Measurements from ENCODE around the gene PLTP. TPM values are rescaled to one million over a fixed set of nuclear protein-coding genes. Genes with fewer than 3 reads are reported as not detected.
A peak's percentile ranks its signal among the peaks of the same experiment; 100 is the strongest.

The PLTP gene, protein sequence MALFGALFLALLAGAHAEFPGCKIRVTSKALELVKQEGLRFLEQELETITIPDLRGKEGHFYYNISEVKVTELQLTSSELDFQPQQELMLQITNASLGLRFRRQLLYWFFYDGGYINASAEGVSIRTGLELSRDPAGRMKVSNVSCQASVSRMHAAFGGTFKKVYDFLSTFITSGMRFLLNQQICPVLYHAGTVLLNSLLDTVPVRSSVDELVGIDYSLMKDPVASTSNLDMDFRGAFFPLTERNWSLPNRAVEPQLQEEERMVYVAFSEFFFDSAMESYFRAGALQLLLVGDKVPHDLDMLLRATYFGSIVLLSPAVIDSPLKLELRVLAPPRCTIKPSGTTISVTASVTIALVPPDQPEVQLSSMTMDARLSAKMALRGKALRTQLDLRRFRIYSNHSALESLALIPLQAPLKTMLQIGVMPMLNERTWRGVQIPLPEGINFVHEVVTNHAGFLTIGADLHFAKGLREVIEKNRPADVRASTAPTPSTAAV
- total RNA-seq (71.7 and 90.9 TPM in 2 replicates), polyA plus RNA-seq (93.6 and 99.6 TPM in 2 replicates)

DNA sequence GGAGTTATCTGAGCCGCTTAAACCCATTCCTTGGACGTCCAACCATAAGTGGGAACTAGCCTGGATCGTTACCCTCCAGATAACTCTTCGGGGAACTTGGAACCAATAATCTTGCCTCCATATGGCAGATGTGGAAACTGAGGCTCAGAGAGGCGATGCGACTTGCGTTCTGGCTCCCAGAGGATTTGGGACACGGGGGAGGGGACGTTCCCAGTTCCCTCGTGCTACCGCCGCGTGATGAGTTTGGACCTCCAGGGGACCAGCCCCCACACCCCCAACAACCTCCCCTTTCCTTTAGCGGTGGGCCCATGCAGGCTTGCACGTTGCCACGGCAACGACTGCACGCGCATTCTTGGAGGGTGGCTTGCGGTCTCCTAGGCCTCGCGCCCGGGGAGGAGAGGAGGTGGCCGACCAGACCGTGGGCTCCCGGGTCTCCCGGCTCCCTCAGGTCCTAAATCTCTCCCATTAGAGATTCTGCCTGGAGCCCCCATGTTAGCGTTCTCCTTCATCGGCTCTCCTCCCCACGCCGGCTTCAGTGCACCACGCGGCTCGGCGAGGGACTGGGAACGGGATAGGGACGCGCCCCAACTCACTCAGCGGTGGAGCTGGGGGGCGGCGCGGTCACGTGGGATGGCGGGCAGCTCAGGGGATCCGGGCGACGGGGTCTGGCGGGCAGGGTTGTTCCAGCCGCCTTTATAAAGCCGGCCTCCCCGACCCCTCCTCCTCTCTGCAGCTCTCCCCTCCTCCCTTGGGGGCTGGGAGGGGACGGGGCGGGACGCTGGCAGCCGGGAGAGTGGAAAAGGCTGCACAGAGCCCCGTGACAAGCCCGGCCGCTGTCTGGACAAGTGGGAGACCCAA is at the start of gene PLTP:
Gene PLTP, minus strand, starts transcription at position 670 of the 858 bp plus-strand sequence. CDS start 703 bp downstream, outside the sequence.
- Histone ChIP-seq H3K27me3 (no peaks in the 10 kb centered on the region), H3K27ac (peak within 1 kb of the TSS; percentile 81), H3K4me3 (peak within 1 kb of the TSS; percentile 40), H3K9me3 (ENCODE audit: low read depth) (no peaks in the 10 kb centered on the region), H3K4me1 (ENCODE audit: low read depth) (no peaks in the 10 kb centered on the region), H3K36me3 (peaks cover 2% of the 10 kb centered on the region)
- peak; percentile 85 to 86 for DNase-seq (ENCODE audit: low read depth in 1 of 2, low spot score in 1 of 2)
- TF ChIP-seq, protein P1, sequence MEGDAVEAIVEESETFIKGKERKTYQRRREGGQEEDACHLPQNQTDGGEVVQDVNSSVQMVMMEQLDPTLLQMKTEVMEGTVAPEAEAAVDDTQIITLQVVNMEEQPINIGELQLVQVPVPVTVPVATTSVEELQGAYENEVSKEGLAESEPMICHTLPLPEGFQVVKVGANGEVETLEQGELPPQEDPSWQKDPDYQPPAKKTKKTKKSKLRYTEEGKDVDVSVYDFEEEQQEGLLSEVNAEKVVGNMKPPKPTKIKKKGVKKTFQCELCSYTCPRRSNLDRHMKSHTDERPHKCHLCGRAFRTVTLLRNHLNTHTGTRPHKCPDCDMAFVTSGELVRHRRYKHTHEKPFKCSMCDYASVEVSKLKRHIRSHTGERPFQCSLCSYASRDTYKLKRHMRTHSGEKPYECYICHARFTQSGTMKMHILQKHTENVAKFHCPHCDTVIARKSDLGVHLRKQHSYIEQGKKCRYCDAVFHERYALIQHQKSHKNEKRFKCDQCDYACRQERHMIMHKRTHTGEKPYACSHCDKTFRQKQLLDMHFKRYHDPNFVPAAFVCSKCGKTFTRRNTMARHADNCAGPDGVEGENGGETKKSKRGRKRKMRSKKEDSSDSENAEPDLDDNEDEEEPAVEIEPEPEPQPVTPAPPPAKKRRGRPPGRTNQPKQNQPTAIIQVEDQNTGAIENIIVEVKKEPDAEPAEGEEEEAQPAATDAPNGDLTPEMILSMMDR (IDR thresholded peaks at IDR 0.05; ENCODE audit: low read depth, low read length), result no peak

DNA sequence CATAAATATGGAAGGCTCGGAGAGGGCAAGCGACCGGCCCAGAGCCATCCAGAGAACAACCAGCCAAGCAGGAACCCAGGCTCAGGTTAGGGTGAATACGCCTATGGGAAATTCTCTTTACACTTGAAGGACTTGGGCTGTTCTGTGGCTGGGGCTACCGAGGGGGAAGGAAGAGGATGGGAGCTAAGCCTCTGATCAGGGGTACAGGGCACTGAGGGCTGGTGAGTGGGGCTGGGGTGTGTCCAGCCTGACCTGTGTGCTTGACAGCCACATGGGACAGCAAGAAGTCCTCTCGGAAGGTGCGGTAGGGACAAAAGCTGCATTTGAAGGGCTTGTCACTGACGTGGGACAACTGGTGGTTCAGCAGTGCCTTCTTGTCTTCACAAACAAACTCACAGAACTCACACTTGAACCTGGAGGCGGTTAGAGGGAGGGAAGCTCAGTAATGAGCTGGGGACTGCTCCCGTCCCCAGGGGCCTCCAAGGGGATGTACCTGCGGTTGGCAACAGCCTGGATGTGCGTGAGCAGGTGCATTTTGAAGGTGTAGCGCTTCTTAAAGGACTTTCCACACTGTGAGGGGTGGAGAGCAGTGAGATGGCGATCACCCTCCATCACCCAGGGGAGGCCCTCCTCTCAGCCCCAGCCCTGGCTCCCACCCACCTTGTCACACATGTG is 48.1 kb upstream of the PLTP start:
- H3K27me3 ChIP-seq, result no peaks in the 10 kb centered on the region
- peaks cover 43% of the 10 kb centered on the region for H3K36me3 ChIP-seq
- H3K4me1 ChIP-seq (ENCODE audit: low read depth), result no peaks in the 10 kb centered on the region
- H3K4me3 ChIP-seq, result no peak overlapping the region
- H3K27ac ChIP-seq, result no peak overlapping the region
- no peaks in the 10 kb centered on the region for H3K9me3 ChIP-seq (ENCODE audit: low read depth)
- TF ChIP-seq, protein P1 (IDR thresholded peaks at IDR 0.05; ENCODE audit: low read depth, low read length), result no peak
- no peak for DNase-seq (ENCODE audit: low read depth in 1 of 2, low spot score in 1 of 2)

DNA sequence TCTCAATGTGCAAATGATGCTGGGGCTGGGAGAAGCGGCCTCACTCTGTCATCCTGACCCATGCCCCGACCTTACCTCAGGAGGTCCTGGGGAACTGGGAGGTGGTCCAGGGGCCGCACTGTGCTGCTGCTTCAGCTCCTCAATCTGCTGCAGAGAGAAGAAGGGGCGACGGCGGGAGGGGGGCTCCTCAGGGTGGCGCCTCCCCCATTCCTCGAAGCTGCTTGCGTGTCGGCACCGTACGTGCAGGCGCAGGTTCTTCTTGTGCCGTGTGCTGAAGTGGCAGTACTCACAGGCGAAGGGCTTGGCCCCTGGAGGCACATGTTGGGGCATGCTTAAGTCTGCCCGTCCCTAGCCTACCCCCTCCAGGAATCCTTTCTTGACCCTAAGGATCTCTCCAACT is 47.2 kb upstream of the PLTP start:
- no peaks in the 10 kb centered on the region for H3K4me1 ChIP-seq (ENCODE audit: low read depth)
- no peak overlapping the region for H3K4me3 ChIP-seq
- H3K36me3 ChIP-seq, result peaks cover 38% of the 10 kb centered on the region
- H3K27ac ChIP-seq, result no peak overlapping the region
- TF ChIP-seq, protein P1 (IDR thresholded peaks at IDR 0.05; ENCODE audit: low read depth, low read length), result no peak
- no peaks in the 10 kb centered on the region for H3K9me3 ChIP-seq (ENCODE audit: low read depth)
- no peak for DNase-seq (ENCODE audit: low read depth in 1 of 2, low spot score in 1 of 2)
- H3K27me3 ChIP-seq, result no peaks in the 10 kb centered on the region

DNA sequence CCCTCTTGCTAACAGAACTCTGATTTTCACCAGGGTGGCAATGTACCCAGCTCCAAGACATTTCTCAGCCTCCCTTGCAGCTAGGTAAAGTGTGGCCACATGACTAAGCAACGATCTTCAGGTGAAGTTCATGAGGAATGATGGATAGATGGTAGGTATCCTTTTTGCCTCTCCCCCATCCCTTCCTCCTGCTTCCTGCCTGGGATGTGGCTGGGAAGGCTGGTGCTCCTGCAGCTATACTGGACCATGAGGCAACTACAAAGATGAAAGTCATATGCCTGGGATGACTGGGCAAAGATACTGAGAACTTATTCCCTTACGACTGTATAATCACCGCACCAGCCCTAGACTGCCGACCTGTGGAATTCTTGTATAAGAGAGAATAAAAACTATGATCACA is 46.6 kb upstream of the PLTP start:
- Histone ChIP-seq H3K4me3 (no peak overlapping the region), H3K27me3 (no peaks in the 10 kb centered on the region), H3K36me3 (peaks cover 37% of the 10 kb centered on the region), H3K9me3 (ENCODE audit: low read depth) (no peaks in the 10 kb centered on the region), H3K4me1 (ENCODE audit: low read depth) (no peaks in the 10 kb centered on the region), H3K27ac (no peak overlapping the region)
- no peak for DNase-seq (ENCODE audit: low read depth in 1 of 2, low spot score in 1 of 2)
- TF ChIP-seq, protein P1 (IDR thresholded peaks at IDR 0.05; ENCODE audit: low read depth, low read length), result no peak

Measured in cardiac muscle cell (in vitro differentiated cells and primary cell).